Smooth muscle cell (in vitro differentiated cells): Measurements from ENCODE around the gene PCDHGA8. TPM values are rescaled to one million over a fixed set of nuclear protein-coding genes. Genes with fewer than 3 reads are reported as not detected.
"Not testable (repeated sequence)": the region's sequence is repeated elsewhere in the genome, so short reads cannot be mapped to it uniquely, and the experiment has no call there.

Experiments used
- DNase-seq: peaks from one replicate; lab custom pipeline; 2025; ENCODE audit not compliant: unreplicated experiment; lab: John Stamatoyannopoulos, UW
- H2AFZ ChIP-seq: fragments of 200-600 bp; sonication (generic); 2 replicates; pipeline ENCODE4 v1.6.0; 2016; ENCODE audit warnings: antibody characterized with exemption, low read depth, mild to moderate bottlenecking
- H3F3A ChIP-seq: fragments of 200-600 bp; sonication (generic); 2 replicates; pipeline ENCODE4 v1.6.0; 2017; ENCODE audit warnings: antibody characterized with exemption, low read depth
- H3K27ac ChIP-seq: fragments of 200-600 bp; sonication (generic); 2 replicates; pipeline ENCODE4 v1.5.1; 2016; ENCODE audit warnings: low read depth, mild to moderate bottlenecking
- H3K27me3 ChIP-seq: fragments of 200-600 bp; sonication (generic); 2 replicates; pipeline ENCODE4 v1.6.1; 2016; ENCODE audit warnings: low read depth, mild to moderate bottlenecking
- H3K36me3 ChIP-seq: fragments of 200-600 bp; sonication (generic); 2 replicates; pipeline ENCODE4 v1.5.1; 2016; ENCODE audit warnings: low read depth
- H3K4me1 ChIP-seq: fragments of 200-600 bp; sonication (generic); 2 replicates; pipeline ENCODE4 v1.5.1; 2016; ENCODE audit warnings: low read depth
- H3K4me2 ChIP-seq: fragments of 200-600 bp; sonication (generic); 2 replicates; pipeline ENCODE4 v1.6.0; 2016; ENCODE audit warnings: mild to moderate bottlenecking
- H3K4me3 ChIP-seq: fragments of 200-600 bp; sonication (generic); 2 replicates; pipeline ENCODE4 v1.5.1; 2016; ENCODE audit warnings: mild to moderate bottlenecking
- H3K79me2 ChIP-seq: fragments of 200-600 bp; sonication (generic); 2 replicates; pipeline ENCODE4 v1.6.0; 2016; ENCODE audit warnings: low read depth, mild to moderate bottlenecking
- H3K9ac ChIP-seq: fragments of 200-600 bp; sonication (generic); 2 replicates; pipeline ENCODE4 v1.6.0; 2016; ENCODE audit warnings: low read depth
- H3K9me3 ChIP-seq: fragments of 200-600 bp; sonication (generic); replicated peaks from 2 replicates; pipeline ENCODE4 v1.5.1; 2016; ENCODE audit warnings: low read depth
- H4K20me1 ChIP-seq: fragments of 200-600 bp; sonication (generic); 2 replicates; pipeline ENCODE4 v1.6.0; 2016; ENCODE audit warnings: low read depth
- CTCF ChIP-seq: fragments of 200-600 bp; sonication (generic); IDR thresholded peaks from 2 replicates; pipeline ENCODE4 v1.5.1; 2017; ENCODE audit warnings: borderline replicate concordance, mild to moderate bottlenecking, antibody characterized with exemption; ENCODE audit not compliant: insufficient read depth, poor library complexity, severe bottlenecking
- WGBS: methylation state at CpG from one replicate; pipeline ENCODE4 v1.1.7; 2016; ENCODE audit warnings: low lambda C conversion rate; 5-methylcytosine and 5-hydroxymethylcytosine counted together
- polyA plus RNA-seq: library from polyadenylated mRNA; unstranded; fragments of >200 nt; fragmentation: Nextera tagmentation; extraction: Ambion mirVana; gene quantifications from 2 replicates; pipeline ENCODE4 v1.2.1, GENCODE V29; 2016
- total RNA-seq: library from RNA; depleted of rRNA; stranded (reverse); fragments of >200 nt; gene quantifications from 2 replicates; pipeline ENCODE4 v1.2.3, GENCODE V29; 2014

Gene PCDHGA8
- total and polyA plus RNA-seq, 2 experiments from 2014 or later, result 0.25 to 3.2 TPM

GRCh38 chr5:141430332-141431113 is 38.1 kb downstream of the PCDHGA8 start, which contains the start of gene PCDHGA12:
Gene PCDHGA12 (plus strand): TSS chr5:141430507. CDS start chr5:141430760, 253 bp downstream.
- WGBS, result 96% methylated on average over 33 of the region's 33 CpGs
- peaks cover 42% of the 10 kb centered on the region for H3K9me3 ChIP-seq
- H3K36me3 ChIP-seq, result peaks cover 40% of the 10 kb centered on the region
- H3K4me1 ChIP-seq, result no peaks in the 10 kb centered on the region
- H3K27ac ChIP-seq, result no peak within 1 kb of the TSS
- no peaks in the 10 kb centered on the region for H3K27me3 ChIP-seq
- H3K4me3 ChIP-seq, result peak within 1 kb of the TSS; percentile 8
- no peaks in the 10 kb centered on the region for H4K20me1 ChIP-seq
- no peak within 1 kb of the TSS for H3K4me2 ChIP-seq
- no peaks in the 10 kb centered on the region for H3F3A ChIP-seq
- peaks cover 22% of the 10 kb centered on the region for H3K79me2 ChIP-seq
- no peak for TF ChIP-seq CTCF
- DNase-seq, result no peak
- no peak within 1 kb of the TSS for H2AFZ ChIP-seq
- H3K9ac ChIP-seq, result no peak within 1 kb of the TSS

- Histone ChIP-seq H3F3A (no peaks in the 10 kb centered on the region), H3K79me2 (peaks cover 18% of the 10 kb centered on the region), H3K4me2 (no peak overlapping the region), H3K9ac (no peak overlapping the region), H3K9me3 (peaks cover 34% of the 10 kb centered on the region), H3K27ac (no peak overlapping the region), H3K36me3 (peaks cover 39% of the 10 kb centered on the region), H3K4me3 (no peak overlapping the region), H3K4me1 (no peaks in the 10 kb centered on the region), H2AFZ (no peak overlapping the region), H4K20me1 (no peaks in the 10 kb centered on the region), H3K27me3 (no peaks in the 10 kb centered on the region)
- TF ChIP-seq CTCF, result no peak
- DNase-seq, result no peak
- 99% methylated on average over 37 of the region's 37 CpGs for WGBS
Measured at GRCh38 chr5:141431286-141431685, 38.9 kb downstream of the PCDHGA8 start.

- WGBS, result 96% methylated on average over 18 of the region's 38 CpGs
- not testable (repeated sequence) for H4K20me1 ChIP-seq, H3K4me1 ChIP-seq, H3K27me3 ChIP-seq, H3K4me3 ChIP-seq, H2AFZ ChIP-seq, H3F3A ChIP-seq, DNase-seq, H3K9ac ChIP-seq, H3K4me2 ChIP-seq, H3K27ac ChIP-seq
- peaks cover 29% of the 10 kb centered on the region for H3K36me3 ChIP-seq
- H3K9me3 ChIP-seq, result peaks cover 27% of the 10 kb centered on the region
- H3K79me2 ChIP-seq, result peaks cover 23% of the 10 kb centered on the region
Measured at GRCh38 chr5:141432308-141432707, 39.9 kb downstream of the PCDHGA8 start.

- not testable (repeated sequence) for H3F3A ChIP-seq, H3K27me3 ChIP-seq, H2AFZ ChIP-seq, H3K4me2 ChIP-seq, H3K27ac ChIP-seq, H4K20me1 ChIP-seq, H3K9ac ChIP-seq, H3K4me3 ChIP-seq, H3K4me1 ChIP-seq, DNase-seq
- peaks cover 26% of the 10 kb centered on the region for H3K9me3 ChIP-seq
- WGBS, result 98% methylated on average over 28 of the region's 29 CpGs
- H3K79me2 ChIP-seq, result peaks cover 26% of the 10 kb centered on the region
- peaks cover 27% of the 10 kb centered on the region for H3K36me3 ChIP-seq
Measured at GRCh38 chr5:141432726-141433125, 40.3 kb downstream of the PCDHGA8 start.
